ENCODE measurements around the gene FYTTD1.

FYTTD1 gene

GRCh38 chr3:197737319-197737649, 12.4 kb upstream of the FYTTD1 start:
- no peak for DNase-seq (ENCODE audit: low read depth, low spot score)

DNA sequence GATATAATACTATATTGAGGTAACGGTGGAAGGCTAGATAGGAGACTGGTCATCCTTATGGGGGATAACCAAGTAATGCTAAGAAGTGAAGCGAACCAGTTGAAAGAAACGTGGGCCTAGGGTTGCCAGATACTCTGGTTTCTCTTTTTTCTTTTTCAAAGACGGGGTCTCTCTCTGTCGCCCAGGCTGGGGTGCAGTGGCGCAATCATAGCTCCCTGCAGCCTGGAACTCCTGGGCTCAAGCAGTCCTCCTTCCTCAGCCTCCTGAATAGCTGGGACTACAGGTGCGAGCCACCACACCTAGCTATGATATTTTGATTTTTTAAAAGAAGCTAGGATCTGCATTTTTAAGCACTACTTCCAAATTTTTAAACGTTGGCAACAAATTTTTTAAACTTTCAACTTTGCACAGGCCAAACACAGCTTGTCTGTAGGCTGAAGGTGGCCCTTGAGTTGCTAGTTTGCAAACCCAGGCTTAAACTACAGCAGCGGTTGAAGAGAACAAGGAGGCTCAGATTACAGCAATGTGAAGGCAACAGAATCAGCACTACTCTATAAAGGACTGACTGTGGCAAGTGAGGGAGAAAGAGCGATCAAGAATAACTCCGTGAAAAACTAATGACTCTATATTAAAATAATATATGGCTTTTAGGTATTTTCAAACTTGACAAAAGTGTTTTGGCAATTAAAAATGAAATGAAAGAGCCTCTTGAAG, 11.8 kb upstream of the FYTTD1 start:
- no peak for DNase-seq (ENCODE audit: low read depth, low spot score)

DNA sequence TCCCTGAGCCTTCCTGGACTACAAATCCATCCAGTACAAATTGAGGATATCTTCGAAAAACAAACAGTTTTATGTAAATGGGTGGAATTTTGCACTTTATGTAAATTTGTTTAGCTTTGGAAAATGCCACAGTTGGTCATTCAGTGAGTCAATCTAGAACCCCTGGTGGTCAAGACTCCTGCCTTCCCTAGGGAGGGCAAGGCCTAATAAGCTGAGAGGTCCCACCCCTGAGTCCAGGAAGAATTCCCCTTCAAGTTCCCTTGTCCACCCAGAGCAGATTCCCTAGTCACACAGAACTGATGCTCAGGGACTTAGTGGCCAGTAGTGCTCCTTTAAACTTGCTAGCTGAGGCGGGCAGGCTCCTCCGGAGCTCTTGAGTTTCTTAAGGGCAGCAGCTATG, 6.9 kb upstream of the FYTTD1 start:
- DNase-seq (ENCODE audit: low read depth, low spot score) = no peak

DNA sequence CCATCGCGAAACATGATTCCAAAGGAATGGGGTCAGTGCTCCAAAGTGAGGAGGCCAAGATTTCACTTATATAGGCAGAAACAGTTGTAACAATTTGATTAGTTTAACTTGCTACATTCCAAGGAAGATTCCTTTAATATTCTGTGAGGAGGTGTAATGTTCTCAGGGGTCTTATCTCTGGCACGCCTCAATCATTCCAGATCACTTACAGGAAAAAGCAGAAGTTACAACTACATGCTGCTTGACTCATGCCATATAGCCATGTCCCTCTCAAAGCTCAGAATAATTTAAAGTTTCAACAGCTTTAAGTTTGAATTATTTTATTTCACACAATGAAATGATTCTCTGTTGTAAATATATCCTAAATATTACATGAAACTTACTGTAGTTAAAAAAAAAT, 3.5 kb upstream of the FYTTD1 start:
- no peak for DNase-seq (ENCODE audit: low read depth, low spot score)

- DNase-seq (ENCODE audit: low read depth, low spot score) = no peak
Observed at GRCh38 chr3:197746801-197747237, 2.9 kb upstream of the FYTTD1 start.

DNA sequence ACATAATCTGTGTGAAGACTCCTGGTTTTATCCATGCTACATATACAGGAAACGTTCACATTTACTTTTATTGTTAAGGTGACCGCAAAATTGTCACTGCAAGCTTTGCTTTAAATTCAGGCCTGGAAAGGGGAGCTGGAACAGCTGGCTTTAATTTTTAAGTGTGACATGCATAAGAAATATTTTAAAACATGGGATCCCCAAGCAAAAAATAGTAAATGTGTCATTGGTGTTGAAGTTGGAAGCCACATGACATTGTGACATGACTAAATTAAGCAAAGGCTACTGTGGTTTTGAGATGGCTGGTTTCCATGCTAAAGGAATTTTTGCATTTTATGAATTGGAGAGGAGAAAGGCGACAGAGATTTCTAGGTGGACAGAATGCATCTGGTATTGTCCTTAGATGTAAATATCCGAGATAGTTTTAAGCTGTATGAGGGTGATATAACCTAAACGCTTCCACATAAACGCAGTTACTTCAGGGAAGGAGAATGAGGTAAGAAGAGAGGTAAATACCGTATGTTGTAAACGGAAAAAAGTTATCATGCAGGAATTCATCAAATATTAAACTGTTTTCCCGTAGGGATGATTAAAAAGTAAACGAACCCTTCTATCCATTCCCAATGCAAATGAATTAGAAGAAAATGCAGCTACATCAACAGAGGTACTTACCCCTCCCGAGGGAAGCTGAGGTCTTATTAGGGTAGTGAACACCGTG, 927 bp upstream of the FYTTD1 start:
- no peak for DNase-seq (ENCODE audit: low read depth, low spot score)

- DNase-seq (ENCODE audit: low read depth, low spot score) = peak; percentile 65
Observed at GRCh38 chr3:197749315-197749600, 425 bp upstream of the FYTTD1 start.

DNA sequence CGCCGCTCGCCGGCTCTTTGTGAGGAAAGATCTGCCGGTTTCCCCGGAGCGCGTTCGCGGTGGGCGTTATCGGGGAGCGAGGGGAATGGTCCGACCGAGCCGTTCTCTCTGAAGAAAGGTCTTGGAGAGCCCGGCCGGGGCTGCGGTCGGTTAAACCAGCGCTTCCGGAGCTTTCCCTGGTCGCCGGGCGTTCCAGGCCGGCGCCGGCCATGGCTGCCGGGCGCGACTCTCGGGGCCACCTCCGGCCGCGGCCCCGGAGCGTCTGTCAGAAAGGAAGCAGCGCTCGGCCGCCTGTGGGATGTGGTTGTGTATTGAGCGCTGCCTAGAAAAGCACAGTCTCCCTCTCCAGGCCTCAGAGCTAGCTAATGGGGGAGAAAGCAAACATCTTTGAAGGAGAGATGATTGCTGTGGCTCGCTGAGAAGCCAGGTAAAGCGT, 731 bp downstream of the FYTTD1 start:
- peak; percentile 70 for DNase-seq (ENCODE audit: low read depth, low spot score)

GRCh38 chr3:197750858-197751737, 1.4 kb downstream of the FYTTD1 start:
- DNase-seq (ENCODE audit: low read depth, low spot score) = peak; percentile 33

- no peak for DNase-seq (ENCODE audit: low read depth, low spot score)
Observed at GRCh38 chr3:197752107-197752506, 2.4 kb downstream of the FYTTD1 start.

- DNase-seq (ENCODE audit: low read depth, low spot score) = no peak
Observed at GRCh38 chr3:197753263-197753662, 3.6 kb downstream of the FYTTD1 start.

GRCh38 chr3:197756704-197757103, 7.0 kb downstream of the FYTTD1 start:
- no peak for DNase-seq (ENCODE audit: low read depth, low spot score)

DNA sequence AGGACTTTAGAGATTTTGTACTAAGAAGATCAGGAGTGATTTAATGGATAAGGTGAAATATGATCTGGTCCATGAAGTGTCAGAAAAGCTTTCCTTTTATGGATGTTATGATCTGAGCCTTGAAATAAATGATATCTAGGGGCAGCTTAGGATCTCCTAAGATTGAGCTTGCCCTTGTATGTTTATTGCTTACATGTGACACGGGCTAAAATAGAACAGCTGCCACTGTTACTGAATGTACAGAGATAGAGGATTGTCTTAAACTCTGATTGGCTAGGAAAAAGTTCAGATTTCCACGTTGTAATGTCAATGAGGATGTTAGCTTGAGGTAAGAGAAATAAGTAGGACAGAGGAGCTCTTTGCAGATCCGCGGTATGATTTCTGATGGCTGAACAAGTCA, 8.8 kb downstream of the FYTTD1 start:
- no peak for DNase-seq (ENCODE audit: low read depth, low spot score)

GRCh38 chr3:197761784-197762183, 12.1 kb downstream of the FYTTD1 start:
- no peak for DNase-seq (ENCODE audit: low read depth, low spot score)

DNA sequence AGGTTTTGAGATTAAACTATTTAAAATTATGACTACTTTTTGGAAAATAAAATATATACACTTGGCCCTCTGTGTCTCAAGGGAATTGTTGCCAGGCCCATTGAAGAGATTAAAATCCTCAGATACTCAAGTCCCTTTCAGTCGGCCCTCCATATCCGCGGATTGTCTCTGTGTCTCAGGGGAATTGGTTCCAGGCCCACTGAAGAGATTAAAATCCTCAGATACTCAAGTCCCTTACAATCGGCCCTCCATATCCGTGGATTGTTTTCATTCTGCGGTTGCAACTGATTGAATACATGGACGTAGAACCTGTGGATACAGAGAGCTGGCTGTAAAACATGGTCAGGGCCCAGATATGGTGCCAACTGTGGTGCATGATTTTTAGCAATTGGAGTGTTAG, 25.6 kb downstream of the FYTTD1 start:
- no peak for DNase-seq (ENCODE audit: low read depth, low spot score)

- no peak for DNase-seq (ENCODE audit: low read depth, low spot score)
Observed at GRCh38 chr3:197782230-197782629, 32.5 kb downstream of the FYTTD1 start.

DNA sequence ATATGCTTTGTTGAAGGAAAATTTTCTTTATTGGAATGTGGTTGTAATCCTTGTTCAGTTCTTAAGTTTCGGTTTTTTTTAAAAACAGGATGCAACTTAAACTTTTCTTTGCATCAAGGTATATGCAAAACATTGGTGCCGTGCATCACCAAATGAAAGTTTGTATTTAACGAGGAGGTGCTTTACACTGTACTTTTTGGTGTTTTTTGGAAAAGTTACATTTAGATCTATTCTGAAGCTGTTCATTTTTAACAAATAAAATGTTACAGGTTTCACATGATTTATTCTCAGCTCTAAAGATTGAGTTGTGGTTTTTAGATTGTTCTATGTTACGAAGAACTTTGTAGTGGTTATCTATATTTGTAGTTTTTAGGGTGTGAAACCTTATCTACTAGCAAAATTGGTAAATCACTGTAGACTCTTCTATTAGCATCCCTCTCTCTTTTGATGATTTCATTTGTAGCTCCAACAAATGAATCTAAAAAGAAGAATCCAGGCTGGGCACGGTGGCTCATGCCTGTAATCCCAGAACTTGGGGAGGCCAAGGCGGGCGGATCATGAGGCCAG, 34.4 kb downstream of the FYTTD1 start:
- no peak for DNase-seq (ENCODE audit: low read depth, low spot score)

DNA sequence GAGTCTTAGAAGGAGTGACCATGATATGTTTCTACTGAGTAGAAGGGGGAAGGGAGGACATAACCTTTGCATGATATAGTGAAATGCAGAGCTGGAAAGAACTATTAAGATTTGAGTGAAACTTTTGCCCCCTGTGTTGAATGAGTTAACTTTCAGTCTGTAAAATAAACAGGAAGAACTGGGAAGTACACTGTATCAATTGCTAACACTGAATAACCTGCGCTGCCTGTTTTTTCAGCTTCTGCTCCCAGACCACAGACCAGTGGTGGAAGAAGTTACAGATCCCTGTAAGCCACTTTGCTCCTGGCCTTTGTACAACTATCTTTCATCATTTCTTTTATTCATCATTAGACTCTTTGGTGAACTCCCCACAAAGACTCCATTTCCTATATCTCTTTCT, 37.7 kb downstream of the FYTTD1 start:
- DNase-seq (ENCODE audit: low read depth, low spot score) = no peak

DNA sequence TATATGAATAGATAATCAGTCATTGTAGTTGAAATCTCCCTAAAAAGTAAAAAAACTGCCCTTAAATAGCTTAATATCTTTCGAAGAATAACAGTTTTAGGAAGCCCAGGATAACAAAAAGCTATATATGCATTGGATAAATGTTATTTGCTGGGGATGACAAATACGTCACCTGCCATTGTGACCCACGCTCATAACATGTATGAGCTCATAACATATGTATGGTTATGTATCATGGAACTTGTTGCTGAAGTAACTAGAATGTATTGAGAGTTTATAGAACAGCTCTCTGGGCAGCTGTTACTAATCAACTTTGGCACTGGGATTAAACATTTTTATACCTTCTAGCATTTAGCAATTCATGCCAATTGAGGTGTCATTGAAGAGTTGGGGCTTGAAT, 39.6 kb downstream of the FYTTD1 start:
- DNase-seq (ENCODE audit: low read depth, low spot score) = no peak

DNA sequence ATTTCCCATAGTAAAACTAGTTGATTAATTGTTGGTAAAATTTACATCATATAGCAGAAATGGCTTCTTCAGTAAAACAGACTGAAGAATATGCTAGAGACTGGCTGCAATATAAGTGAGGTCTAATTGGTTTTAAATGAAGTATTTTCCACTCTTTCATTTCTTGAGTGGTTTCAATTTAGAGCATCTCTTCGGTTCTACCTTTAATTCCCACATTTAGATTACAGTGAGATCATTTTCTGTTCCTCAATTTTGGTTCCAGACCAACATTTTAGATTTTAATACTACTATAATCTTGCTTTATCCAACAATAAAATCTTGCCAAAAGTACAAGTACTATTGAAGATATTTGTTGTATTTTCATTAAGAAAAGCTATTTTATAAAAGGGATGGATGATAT, 40.4 kb downstream of the FYTTD1 start:
- DNase-seq (ENCODE audit: low read depth, low spot score) = no peak

DNA sequence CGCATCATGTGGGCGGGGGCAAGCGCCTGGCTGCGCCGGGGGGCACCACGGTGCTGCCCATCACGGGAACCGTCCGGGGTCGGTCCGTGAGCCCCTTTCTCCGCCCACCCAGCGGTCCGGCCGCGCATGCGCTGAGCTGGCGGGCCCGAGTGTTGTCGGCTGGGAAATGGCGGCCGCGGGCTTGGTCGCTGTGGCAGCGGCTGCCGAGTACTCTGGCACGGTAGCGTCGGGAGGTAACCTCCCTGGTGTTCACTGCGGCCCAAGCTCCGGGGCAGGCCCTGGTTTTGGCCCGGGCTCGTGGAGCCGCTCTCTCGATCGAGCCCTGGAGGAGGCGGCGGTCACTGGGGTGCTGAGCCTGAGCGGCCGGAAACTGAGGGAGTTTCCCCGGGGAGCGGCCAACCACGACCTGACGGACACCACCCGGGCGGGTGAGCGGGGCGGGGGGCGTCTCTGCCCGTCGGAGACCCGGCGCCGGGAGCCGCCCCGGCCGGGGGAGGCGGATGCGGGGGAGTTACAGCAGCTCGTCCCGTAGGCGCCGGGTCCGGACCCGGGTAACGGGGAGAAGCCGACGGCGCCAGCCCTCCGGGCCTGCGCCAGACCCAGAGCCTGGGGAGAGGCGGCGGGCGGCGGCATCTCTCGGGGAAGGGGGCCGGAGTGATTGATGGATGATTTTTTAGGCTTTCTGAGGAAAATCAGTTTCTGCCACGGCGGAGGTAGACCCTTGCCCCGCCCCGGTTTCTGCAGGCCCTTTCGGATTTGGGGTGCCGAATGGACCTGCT, 41.6 kb downstream of the FYTTD1 start, which contains the start of gene LRCH3:
LRCH3 (plus strand) TSS at position 142 of the 779 bp plus-strand sequence; CDS start at position 167, 25 bp downstream.
- DNase-seq (ENCODE audit: low read depth, low spot score) = peak; percentile 94
